Uterus (tissue), 2 donors: Measurements from ENCODE around the gene ZNF785.

ENCODE experiments used
- POLR2A ChIP-seq, 2 donors: fragments of 450-650 bp; IDR thresholded peaks; one replicate each; pipeline ENCODE4 v1.6.1; 2016; ENCODE audit warnings: antibody characterized with exemption in 2 of 2, mild to moderate bottlenecking in 1 of 2, moderate library complexity in 1 of 2
- TF ChIP-seq, protein P1 (sequence below), 4 experiments: fragments of 200-600 bp in 2 of 4; fragments of 450-650 bp in 2 of 4; sonication (generic) in 2 of 4; IDR thresholded peaks; one replicate each; pipeline ENCODE4 v1.5.1; 2016 to 2019; ENCODE audit warnings: antibody characterized with exemption in 4 of 4, mild to moderate bottlenecking in 2 of 4, moderate library complexity in 1 of 4

DNA sequence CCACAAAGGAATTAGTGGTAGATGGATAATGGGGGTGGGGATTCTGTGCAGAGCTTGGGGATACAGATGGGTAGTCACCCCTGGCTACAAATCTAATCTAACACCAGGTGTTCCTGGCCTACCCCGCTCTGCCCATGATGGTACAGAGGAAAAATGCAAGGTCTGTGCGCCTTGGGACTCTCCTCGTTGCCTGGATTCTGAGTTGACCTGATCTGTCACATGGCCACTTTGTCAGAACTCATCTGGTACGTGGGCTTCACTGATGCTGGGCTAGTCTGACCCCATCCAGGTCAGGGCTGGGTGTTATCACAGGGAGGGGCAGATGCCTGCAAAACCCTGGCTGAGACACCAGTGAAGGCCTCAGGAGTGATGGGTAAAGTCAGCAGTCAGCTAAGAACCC, 32.5 kb downstream of the ZNF785 start:
- TF ChIP-seq, protein P1, sequence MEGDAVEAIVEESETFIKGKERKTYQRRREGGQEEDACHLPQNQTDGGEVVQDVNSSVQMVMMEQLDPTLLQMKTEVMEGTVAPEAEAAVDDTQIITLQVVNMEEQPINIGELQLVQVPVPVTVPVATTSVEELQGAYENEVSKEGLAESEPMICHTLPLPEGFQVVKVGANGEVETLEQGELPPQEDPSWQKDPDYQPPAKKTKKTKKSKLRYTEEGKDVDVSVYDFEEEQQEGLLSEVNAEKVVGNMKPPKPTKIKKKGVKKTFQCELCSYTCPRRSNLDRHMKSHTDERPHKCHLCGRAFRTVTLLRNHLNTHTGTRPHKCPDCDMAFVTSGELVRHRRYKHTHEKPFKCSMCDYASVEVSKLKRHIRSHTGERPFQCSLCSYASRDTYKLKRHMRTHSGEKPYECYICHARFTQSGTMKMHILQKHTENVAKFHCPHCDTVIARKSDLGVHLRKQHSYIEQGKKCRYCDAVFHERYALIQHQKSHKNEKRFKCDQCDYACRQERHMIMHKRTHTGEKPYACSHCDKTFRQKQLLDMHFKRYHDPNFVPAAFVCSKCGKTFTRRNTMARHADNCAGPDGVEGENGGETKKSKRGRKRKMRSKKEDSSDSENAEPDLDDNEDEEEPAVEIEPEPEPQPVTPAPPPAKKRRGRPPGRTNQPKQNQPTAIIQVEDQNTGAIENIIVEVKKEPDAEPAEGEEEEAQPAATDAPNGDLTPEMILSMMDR (IDR thresholded peaks at IDR 0.05): no peak
- no peak for TF ChIP-seq POLR2A (IDR thresholded peaks at IDR 0.05)
